ENCODE data around the gene TEX10. TPM values are rescaled to one million over a fixed set of nuclear protein-coding genes. Genes with fewer than 3 reads are reported as not detected.

TEX10 gene
- total and polyA plus RNA-seq, 9 of the 15 experiments (the other 6 are each of a cell fraction or from before 2014, with no cell fraction given) = 27.8 to 60.0 (median 47.9) TPM

GRCh38 chr9:100368672-100369071 lies 15.9 kb upstream of the TEX10 start:
- no peak for FAIRE-seq
- TF ChIP-seq BRD9 (IDR thresholded peaks at IDR 0.05; ENCODE audit: low read depth, partially characterized antibody) (no peak), ZNF3 (CRISPR knock-in tag; IDR thresholded peaks at IDR 0.05) (no peak), YY1 (IDR thresholded peaks at IDR 0.05; ENCODE audit: borderline replicate concordance in 1 of 3, control insufficient read depth in 1 of 3, extremely low read depth in 1 of 3, insufficient read depth in 3 of 3, insufficient read length in 1 of 3, insufficient replicate concordance in 2 of 3, low read depth in 1 of 3, low read length in 2 of 3) (no peak), ID3 (CRISPR knock-in tag; IDR thresholded peaks at IDR 0.05) (no peak), ID3 (tag; IDR thresholded peaks at IDR 0.05) (no peak), CREBBP (IDR thresholded peaks at IDR 0.05; ENCODE audit: low read depth, low read length) (no peak), RBM17 (IDR thresholded peaks at IDR 0.05; ENCODE audit: borderline replicate concordance, low read depth, low read length) (no peak), PHB2 (IDR thresholded peaks at IDR 0.05; ENCODE audit: low read depth) (no peak), ARID2 (IDR thresholded peaks at IDR 0.05) (no peak), TARDBP (IDR thresholded peaks at IDR 0.05) (no peak), HCFC1 (IDR thresholded peaks at IDR 0.05; ENCODE audit: low read depth, low read length) (no peak), NBN (IDR thresholded peaks at IDR 0.05; ENCODE audit: low read depth) (no peak), RAD21 (CRISPR knock-in tag; conservative IDR thresholded peaks at IDR 0.05 in 1 of 2, IDR thresholded peaks at IDR 0.05 in 1 of 2) (no peak), PTRF (tag; IDR thresholded peaks at IDR 0.05) (no peak)
- TF ChIP-seq, protein P1, sequence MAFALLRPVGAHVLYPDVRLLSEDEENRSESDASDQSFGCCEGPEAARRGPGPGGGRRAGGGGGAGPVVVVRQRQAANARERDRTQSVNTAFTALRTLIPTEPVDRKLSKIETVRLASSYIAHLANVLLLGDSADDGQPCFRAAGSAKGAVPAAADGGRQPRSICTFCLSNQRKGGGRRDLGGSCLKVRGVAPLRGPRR (CRISPR knock-in tag; IDR thresholded peaks at IDR 0.05) = no peak
- TF ChIP-seq, protein P2, sequence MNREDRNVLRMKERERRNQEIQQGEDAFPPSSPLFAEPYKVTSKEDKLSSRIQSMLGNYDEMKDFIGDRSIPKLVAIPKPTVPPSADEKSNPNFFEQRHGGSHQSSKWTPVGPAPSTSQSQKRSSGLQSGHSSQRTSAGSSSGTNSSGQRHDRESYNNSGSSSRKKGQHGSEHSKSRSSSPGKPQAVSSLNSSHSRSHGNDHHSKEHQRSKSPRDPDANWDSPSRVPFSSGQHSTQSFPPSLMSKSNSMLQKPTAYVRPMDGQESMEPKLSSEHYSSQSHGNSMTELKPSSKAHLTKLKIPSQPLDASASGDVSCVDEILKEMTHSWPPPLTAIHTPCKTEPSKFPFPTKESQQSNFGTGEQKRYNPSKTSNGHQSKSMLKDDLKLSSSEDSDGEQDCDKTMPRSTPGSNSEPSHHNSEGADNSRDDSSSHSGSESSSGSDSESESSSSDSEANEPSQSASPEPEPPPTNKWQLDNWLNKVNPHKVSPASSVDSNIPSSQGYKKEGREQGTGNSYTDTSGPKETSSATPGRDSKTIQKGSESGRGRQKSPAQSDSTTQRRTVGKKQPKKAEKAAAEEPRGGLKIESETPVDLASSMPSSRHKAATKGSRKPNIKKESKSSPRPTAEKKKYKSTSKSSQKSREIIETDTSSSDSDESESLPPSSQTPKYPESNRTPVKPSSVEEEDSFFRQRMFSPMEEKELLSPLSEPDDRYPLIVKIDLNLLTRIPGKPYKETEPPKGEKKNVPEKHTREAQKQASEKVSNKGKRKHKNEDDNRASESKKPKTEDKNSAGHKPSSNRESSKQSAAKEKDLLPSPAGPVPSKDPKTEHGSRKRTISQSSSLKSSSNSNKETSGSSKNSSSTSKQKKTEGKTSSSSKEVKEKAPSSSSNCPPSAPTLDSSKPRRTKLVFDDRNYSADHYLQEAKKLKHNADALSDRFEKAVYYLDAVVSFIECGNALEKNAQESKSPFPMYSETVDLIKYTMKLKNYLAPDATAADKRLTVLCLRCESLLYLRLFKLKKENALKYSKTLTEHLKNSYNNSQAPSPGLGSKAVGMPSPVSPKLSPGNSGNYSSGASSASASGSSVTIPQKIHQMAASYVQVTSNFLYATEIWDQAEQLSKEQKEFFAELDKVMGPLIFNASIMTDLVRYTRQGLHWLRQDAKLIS (CRISPR knock-in tag; IDR thresholded peaks at IDR 0.05) = no peak

More at GRCh38 chr9:100368672-100369071, 15.9 kb upstream of the TEX10 start:
- 33% methylated on average over 9 of the region's 9 CpGs for WGBS (ENCODE audit: insufficient coverage, low coverage, missing lambda C conversion rate)
- H3K36me3 ChIP-seq (ENCODE audit: control insufficient read depth, insufficient read depth, low read length) = no peaks in the 10 kb centered on the region
- POLR2A ChIA-PET = no interaction called here
- ATAC-seq = no peak
- intact Hi-C loops (cut with micrococcal nuclease) (no loop called here), in situ Hi-C loops (cut with MboI) (no loop called here)
- CTCF ChIA-PET (ENCODE audit: low intra/inter-chr PET ratio) = no interaction called here
- H3K4me2 ChIP-seq (ENCODE audit: insufficient read depth, low read length) = no peak overlapping the region
- no peaks in the 10 kb centered on the region for H3K79me2 ChIP-seq (ENCODE audit: control insufficient read depth, insufficient read depth, low read length)
- no peak overlapping the region for H3K9ac ChIP-seq (ENCODE audit: insufficient read depth in 1 of 2, low read depth in 2 of 2, low read length in 2 of 2)
- no peak overlapping the region for H3K4me3 ChIP-seq
- H3K4me1 ChIP-seq (replicated peaks in 1 of 2; ENCODE audit: control insufficient read depth in 2 of 2, insufficient read depth in 2 of 2, low read length in 2 of 2) = no peaks in the 10 kb centered on the region; a peak in 2 of 5 replicates
- H3K27me3 ChIP-seq (ENCODE audit: control insufficient read depth in 2 of 2, insufficient read depth in 2 of 2, low read length in 2 of 2) = no peaks in the 10 kb centered on the region
- H3K27ac ChIP-seq (ENCODE audit: extremely low read depth, low read depth, low read length) = no peak overlapping the region
- no TSS peak for BruUV-seq (replicated peaks)
- H4K20me1 ChIP-seq (replicated peaks; ENCODE audit: control insufficient read depth, insufficient read depth, low read length) = no peaks in the 10 kb centered on the region
- H3K9me3 ChIP-seq (replicated peaks; ENCODE audit: control insufficient read depth, insufficient read depth, low read depth, low read length) = peaks cover 15% of the 10 kb centered on the region
- DNase-seq (ENCODE audit: extremely low read depth in 1 of 4, low spot score in 3 of 4) = no peak
- no peak overlapping the region for H2AFZ ChIP-seq (ENCODE audit: low read depth, low read length)
- no peaks in the 10 kb centered on the region for H3K9me1 ChIP-seq (ENCODE audit: control insufficient read depth, insufficient read depth, low read length)
